ENCODE data around the gene ENOX1.
"Not testable (repeated sequence)": the region's sequence is repeated elsewhere in the genome, so short reads cannot be mapped to it uniquely, and the experiment has no call there.

The ENOX1 gene

GRCh38 chr13:43416408-43416807 lies 370.4 kb downstream of the ENOX1 start:
- not testable (repeated sequence) for DNase-seq

- not testable (repeated sequence) for DNase-seq
These were observed 370.8 kb downstream of the ENOX1 start for GRCh38 chr13:43415903-43416391.

DNA sequence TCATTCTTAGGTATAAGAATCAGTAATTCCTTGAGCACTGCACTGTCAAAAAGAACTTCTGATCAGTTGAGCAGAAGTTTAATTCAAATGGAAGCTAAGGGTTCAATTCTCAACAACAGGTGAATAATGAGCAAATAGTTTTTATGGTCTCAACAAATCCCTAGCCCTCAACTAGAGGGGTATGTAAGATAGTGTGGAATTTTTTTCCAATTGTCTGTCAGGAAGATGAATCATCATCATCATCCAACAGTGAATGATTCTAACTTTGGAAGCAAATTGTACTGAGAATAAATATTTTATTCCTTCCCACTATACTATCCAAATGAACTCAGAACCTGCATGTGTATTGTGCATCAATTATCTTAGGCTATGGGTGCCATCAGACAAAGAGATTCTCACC lies 372.7 kb downstream of the ENOX1 start:
- DNase-seq = no peak

GRCh38 chr13:43411741-43412140 lies 375.0 kb downstream of the ENOX1 start:
- no peak for DNase-seq

GRCh38 chr13:43411211-43411610 lies 375.6 kb downstream of the ENOX1 start:
- DNase-seq = no peak

GRCh38 chr13:43408274-43408673 lies 378.5 kb downstream of the ENOX1 start:
- DNase-seq = no peak

DNA sequence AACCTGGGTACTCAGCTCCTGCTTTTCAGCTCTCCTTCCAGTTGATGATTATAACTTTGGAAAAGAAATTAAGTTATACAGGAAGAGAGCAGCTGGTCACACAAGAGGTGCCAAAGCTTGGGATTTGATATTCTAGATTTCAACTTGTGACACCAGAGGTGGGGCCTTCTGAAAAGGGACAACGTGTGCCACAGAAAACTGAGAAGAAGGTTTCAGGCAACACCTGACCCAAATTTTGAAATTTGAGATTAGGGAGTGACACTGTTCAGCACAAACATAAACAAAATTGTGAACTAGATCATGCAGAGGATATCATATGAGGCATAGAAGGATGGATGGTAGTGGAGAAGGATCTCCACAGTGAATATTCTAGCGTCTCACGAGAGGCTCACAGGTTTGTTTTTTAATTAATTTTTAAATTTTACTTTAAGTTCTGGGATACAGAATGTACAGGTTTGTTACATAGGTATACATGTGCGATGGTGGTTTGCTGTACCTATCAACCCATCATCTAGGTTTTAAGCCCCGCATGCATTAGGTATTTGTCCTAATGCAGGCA lies 379.7 kb downstream of the ENOX1 start:
- no peak for DNase-seq

DNA sequence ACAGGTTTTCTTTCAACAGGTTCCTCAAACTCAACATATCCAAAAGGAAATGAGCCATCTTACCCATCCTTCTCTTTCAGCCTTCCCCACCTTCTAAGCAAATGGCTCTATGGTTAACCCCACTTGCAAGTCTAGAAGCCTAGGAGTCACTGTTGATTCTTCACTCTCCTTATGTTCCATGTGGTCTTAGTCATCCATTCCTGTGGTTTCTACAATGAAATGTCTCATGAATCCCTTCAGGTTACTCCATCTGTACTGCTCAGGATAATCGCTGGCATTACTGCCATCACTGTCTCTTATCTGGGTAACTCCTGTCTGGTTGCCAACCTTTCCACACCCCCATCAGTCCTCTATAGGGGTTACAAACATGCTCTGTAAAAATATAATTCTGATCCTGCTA lies 381.3 kb downstream of the ENOX1 start:
- no peak for DNase-seq

DNA sequence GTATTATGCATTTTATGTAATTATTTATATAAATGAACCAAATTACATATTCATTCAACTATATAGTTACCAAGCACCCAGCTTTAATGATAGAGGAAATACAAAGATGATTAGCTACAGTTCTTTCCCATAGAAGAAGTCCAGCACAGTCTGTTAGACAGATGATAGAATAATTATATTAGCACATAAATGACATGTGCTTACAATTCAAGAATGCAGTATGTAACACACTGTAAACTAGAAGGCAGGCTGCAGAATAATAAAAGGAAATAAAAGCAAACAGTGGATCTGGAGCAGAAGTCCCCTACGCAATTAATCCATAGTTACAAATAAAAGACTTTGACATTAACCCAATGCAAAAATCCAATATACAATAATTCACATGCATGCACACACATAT lies 384.4 kb downstream of the ENOX1 start:
- DNase-seq = no peak

GRCh38 chr13:43401361-43401760 lies 385.4 kb downstream of the ENOX1 start:
- DNase-seq = no peak

DNA sequence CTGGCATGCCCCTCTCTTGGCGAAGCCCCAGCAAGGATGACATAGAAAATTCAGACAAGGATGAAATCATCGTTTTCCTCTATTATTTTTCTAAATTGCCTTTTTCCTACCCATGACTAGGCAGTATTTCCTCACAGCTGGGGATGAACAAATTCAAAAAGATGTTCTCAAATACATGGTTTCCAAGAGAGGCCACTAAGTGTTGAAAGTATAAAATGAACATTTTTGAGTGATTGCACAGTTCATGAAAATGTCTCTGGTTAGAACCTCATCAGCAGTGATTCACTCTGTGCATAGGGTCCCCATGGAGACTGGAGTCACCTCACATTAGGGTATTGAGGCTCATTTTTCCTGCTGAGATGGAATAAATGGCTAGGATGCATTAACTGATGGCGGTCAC lies 389.7 kb downstream of the ENOX1 start:
- no peak for DNase-seq

DNA sequence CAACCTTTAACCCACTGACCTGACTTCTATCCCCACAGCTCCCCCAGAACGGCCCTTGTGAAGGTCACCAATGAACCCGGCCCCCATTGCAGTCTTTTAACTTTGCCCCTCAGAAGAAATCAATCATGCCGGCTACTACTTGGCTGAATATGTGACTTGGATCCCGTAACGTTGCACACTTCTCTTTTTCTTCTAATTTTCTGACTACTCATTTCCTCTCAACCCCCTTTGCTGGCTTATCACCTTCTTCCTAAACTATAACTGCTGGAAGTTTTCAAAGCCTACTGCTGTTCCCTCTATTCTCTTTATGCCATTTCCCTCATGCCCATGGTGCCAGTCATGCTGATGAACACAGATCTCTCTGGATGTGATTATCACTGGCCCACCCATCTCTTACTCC lies 395.7 kb downstream of the ENOX1 start:
- no peak for DNase-seq

GRCh38 chr13:43390619-43391018 lies 396.2 kb downstream of the ENOX1 start:
- DNase-seq = no peak

DNA sequence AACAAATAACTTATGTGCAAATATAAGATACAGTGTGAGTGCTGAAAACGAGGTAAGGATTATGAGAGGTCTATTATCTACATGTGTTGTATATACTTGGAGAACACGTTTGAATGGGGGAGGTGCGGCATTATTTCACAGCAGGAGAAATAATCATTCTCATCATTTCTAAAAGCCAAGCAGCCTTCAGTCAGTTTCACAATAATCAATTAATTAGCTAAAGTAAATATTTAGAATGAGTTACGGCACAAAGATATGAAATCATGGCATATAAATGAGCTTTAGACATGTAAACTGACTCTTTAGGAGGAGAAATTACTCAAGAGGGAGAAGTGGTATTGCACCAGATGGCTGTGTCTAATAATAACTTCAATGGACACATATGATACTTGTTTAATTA lies 396.8 kb downstream of the ENOX1 start:
- no peak for DNase-seq

DNA sequence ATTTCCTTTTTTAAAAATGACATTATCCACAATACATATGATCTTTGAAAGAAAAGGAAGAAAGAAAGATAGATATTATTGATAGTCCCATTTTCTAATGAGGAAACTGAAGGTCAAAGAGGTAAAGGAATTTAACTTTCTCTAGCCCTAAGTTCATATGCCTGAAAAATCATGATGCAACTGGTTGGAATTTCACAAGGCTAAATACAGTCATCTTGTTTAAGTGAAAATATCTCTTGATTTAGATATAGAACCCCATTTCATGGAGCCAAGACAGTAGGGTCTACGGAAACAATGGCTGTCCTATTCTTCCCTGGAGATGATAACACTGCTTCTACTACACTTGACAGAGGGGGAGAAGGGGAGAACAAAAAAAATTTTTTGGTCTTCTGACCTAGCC lies 397.2 kb downstream of the ENOX1 start:
- no peak for DNase-seq

DNA sequence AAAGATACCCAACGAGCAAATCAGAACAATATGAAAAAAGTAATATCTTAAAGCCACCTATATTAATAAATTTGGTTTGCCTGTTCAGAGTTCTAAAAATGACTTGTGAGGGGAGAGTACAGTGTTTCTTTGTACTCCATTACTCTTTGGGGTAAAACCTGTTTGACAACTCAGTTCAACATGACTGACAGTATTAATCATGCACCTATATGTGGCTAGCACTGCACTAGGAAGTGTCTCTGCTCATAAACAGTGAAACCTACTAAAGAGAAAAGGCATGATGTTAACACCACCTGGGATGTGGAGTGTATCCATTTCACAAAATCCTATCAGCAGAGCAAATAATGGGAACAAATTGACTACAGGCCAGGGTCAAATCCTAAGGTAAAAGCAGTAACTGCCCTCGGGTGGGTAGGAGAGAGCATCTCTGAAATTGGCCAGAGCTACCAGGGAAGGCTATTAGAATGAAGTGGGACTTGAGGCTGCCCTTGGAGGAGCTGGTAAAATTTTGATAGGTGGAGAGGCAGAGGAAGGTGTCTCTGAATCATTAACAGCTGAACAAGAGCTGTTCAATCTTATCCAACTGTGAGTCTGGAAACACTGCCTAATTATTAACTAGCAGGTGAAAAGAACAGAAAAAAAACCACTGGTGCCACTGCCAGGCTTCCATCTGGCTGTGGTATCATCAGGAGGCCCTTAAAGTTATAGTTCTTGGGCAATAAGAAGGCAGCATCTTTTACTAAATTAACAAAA lies 398.3 kb downstream of the ENOX1 start:
- DNase-seq = peak; percentile 82

DNA sequence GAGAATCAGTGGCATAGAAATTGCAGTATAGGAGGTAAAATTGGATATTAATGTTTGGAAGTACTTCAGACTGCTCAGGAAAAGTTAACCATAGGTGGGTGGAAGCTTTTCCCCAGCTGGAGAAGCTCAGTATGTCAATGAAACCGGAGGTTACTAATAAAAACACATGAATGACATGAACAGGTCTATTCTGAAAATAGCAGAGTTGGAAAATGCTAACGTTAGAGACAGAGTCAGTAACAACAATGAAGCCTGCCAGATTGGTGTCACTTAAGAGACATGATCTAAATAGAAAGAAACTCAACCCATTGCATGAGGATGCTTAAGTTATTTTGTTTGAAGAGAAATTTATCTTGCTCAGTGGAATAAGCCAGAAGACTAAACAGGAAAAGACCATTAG lies 398.9 kb downstream of the ENOX1 start:
- no peak for DNase-seq

DNA sequence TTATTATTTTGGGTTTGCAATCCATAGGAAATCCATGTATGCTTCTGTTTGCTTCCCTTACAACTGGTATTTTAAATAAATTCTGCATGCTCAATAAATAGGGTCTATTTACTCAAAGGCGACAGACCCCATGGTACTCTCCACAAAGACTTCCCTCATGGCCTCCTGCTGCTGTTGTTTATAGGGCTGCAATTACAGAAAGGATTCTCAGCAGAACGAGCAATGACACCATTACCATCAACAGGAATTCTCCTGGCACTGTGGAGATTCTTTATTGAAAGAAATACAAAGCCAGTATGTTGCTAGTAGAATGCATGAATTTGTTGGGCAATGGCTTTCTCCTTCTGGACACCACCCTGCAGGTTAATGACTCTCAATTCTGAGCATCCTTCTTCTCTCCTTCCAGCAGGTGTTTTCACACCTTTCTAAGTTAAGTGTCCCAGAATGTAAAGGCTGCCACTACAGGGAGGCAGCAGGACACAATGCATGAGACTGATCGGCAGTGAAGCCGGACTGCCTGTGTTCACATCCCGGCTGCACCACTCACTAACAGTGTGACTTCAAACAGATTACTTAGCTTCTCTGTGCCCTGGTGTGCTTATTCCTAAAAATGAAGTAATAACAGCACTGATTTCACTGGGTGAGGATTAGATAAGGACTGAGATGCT lies 403.1 kb downstream of the ENOX1 start:
- DNase-seq = no peak

DNA sequence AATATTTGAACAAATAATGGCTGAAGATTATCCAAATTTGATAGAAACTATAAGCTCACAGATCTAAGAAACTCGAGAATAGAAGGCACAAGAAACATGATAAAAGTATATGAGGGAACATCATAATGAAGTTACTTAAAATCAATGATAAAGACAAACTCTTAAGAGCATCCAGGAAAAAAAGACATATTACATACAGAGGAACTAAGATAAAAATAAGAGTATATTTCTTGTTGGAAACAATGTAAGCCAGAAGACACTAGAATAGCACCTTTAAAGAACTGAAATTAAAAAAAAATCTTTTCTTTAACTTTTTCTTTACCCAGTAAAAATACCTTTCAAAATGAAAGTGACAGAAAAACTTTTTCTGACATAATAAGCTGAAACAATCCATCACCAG lies 407.0 kb downstream of the ENOX1 start:
- DNase-seq = no peak

DNA sequence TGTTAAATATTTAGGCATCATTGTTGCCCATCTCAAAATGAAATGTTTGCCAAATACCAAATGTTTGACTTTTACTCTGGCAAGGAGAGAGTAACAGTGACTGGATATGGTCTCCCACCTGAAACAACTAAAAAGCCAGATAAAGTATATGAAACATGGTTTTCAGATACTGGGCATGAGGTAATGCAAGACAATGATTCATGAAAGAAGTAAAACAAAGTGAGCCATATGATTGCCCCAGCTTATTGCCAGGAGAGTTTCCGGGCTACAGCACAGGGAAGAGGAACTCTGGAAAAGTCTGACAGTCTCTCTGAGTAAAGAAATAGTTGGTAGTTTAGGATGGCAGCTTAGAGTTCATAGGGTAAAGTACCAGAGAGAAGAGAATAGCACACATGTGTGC lies 408.8 kb downstream of the ENOX1 start:
- no peak for DNase-seq

- DNase-seq = no peak
These were observed 409.6 kb downstream of the ENOX1 start for GRCh38 chr13:43377149-43377548.

GRCh38 chr13:43376596-43376995 lies 410.2 kb downstream of the ENOX1 start:
- DNase-seq = no peak

GRCh38 chr13:43375797-43376465 lies 410.8 kb downstream of the ENOX1 start:
- no peak for DNase-seq

DNA sequence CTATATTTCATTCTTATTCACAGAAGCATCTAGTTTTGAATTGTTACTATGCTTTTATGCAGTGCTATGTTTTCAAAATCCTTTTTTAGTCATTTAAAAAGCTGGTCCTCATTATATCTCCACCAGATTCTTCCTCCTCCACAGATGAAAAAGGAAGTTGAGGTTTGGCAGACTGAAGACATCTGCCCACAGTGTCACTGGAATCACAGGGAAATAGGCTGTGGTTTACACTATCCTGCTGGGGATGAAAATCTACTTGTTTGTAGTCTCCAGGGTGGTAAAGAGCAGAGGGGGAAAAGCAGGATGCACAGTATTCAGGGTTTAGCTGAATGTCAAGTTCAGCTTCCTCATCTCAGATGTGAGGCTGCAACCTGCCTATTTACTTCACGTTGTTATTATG lies 412.2 kb downstream of the ENOX1 start:
- DNase-seq = no peak

Measured in DMS79 (cell line).